H9 (cell line): ENCODE data around the gene PJA2. TPM values are rescaled to one million over a fixed set of nuclear protein-coding genes. Genes with fewer than 3 reads are reported as not detected.

ENCODE experiments used
- DNase-seq: peaks from one replicate; pipeline ENCODE4 v3.0.0-alpha.2; 2017
- H2AFZ ChIP-seq: one replicate; pipeline ENCODE4 v1.6.1; 2013; ENCODE audit warnings: mild to moderate bottlenecking, low read length, control low read depth, moderate library complexity
- H2AK5ac ChIP-seq: 2 replicates; pipeline ENCODE4 v1.6.1; 2013; ENCODE audit warnings: low read length, control low read depth, mixed read lengths; ENCODE audit not compliant: insufficient read length
- H2BK120ac ChIP-seq: one replicate; pipeline ENCODE4 v1.6.1; 2013; ENCODE audit warnings: low read depth, mild to moderate bottlenecking, low read length, control low read depth, inconsistent platforms; ENCODE audit not compliant: poor library complexity, severe bottlenecking
- H2BK12ac ChIP-seq: 2 replicates; pipeline ENCODE4 v1.6.1; 2013; ENCODE audit warnings: low read length, control low read depth, mixed read lengths, low read depth; ENCODE audit not compliant: insufficient read length
- H2BK15ac ChIP-seq: 2 replicates; pipeline ENCODE4 v1.6.1; 2013; ENCODE audit warnings: low read depth, low read length, control low read depth
- H2BK20ac ChIP-seq: one replicate; pipeline ENCODE4 v1.6.1; 2013; ENCODE audit warnings: low read depth, mild to moderate bottlenecking, low read length, control low read depth, inconsistent platforms; ENCODE audit not compliant: poor library complexity, severe bottlenecking
- H2BK5ac ChIP-seq: 2 replicates; pipeline ENCODE4 v1.6.1; 2013; ENCODE audit warnings: low read length, control low read depth, mixed read lengths; ENCODE audit not compliant: insufficient read length
- H3K14ac ChIP-seq: 2 replicates; pipeline ENCODE4 v1.6.1; 2013; ENCODE audit warnings: low read length, control low read depth; ENCODE audit not compliant: insufficient read depth
- H3K18ac ChIP-seq: 2 replicates; pipeline ENCODE4 v1.6.1; 2013; ENCODE audit warnings: low read depth, mild to moderate bottlenecking, mixed read lengths, low read length, control low read depth; ENCODE audit not compliant: insufficient read length
- H3K23ac ChIP-seq: 2 replicates; pipeline ENCODE4 v1.6.1; 2013; ENCODE audit warnings: low read length, control low read depth, mixed read lengths, low read depth; ENCODE audit not compliant: insufficient read length
- H3K23me2 ChIP-seq: 2 replicates; pipeline ENCODE4 v1.6.1; 2013; ENCODE audit warnings: low read depth, mild to moderate bottlenecking, mixed read lengths, low read length, control low read depth; ENCODE audit not compliant: insufficient read length, poor library complexity, severe bottlenecking
- H3K27ac ChIP-seq: 2 replicates; pipeline ENCODE4 v1.5.1; 2013; ENCODE audit warnings: low read length, control low read depth, mixed read lengths, low read depth; ENCODE audit not compliant: insufficient read length
- H3K27me3 ChIP-seq: 2 replicates; pipeline ENCODE4 v1.6.1; 2013; ENCODE audit warnings: low read length, control low read depth, inconsistent platforms; ENCODE audit not compliant: insufficient read depth
- H3K4ac ChIP-seq: 2 replicates; pipeline ENCODE4 v1.6.1; 2013; ENCODE audit warnings: low read depth, mild to moderate bottlenecking, control low read depth, inconsistent platforms, low read length, moderate library complexity
- H3K4me1 ChIP-seq: 2 replicates; pipeline ENCODE4 v1.6.1; 2013; ENCODE audit warnings: low read length, control low read depth, inconsistent platforms; ENCODE audit not compliant: insufficient read depth
- H3K4me2 ChIP-seq: 2 replicates; pipeline ENCODE4 v1.6.1; 2013; ENCODE audit warnings: low read length, control low read depth, mixed read lengths; ENCODE audit not compliant: insufficient read length, insufficient read depth
- H3K56ac ChIP-seq: 2 replicates; pipeline ENCODE4 v1.6.1; 2013; ENCODE audit warnings: low read depth, mild to moderate bottlenecking, mixed read lengths, low read length, control low read depth; ENCODE audit not compliant: insufficient read length
- H3K79me1 ChIP-seq: 2 replicates; pipeline ENCODE4 v1.6.1; 2013; ENCODE audit warnings: low read depth, mild to moderate bottlenecking, moderate library complexity, low read length, control low read depth, inconsistent platforms; ENCODE audit not compliant: insufficient read depth, poor library complexity, severe bottlenecking
- H3K79me2 ChIP-seq: 2 replicates; pipeline ENCODE4 v1.6.1; 2013; ENCODE audit warnings: low read length, control low read depth, inconsistent platforms; ENCODE audit not compliant: insufficient read depth
- H3K9ac ChIP-seq: 2 replicates; pipeline ENCODE4 v1.6.1; 2013; ENCODE audit warnings: low read length, control low read depth, mixed read lengths; ENCODE audit not compliant: insufficient read length; ENCODE audit errors: extremely low read depth
- H3K9me3 ChIP-seq: one replicate; pipeline ENCODE4 v1.6.1; 2013; ENCODE audit warnings: low read depth, low read length, inconsistent platforms; ENCODE audit not compliant: control insufficient read depth
- H3T11ph ChIP-seq: one replicate; pipeline ENCODE4 v1.6.1; 2013; ENCODE audit warnings: mild to moderate bottlenecking, low read length, control low read depth, inconsistent platforms
- H4K20me1 ChIP-seq: one replicate; pipeline ENCODE4 v1.6.1; 2013; ENCODE audit not compliant: control insufficient read depth, insufficient read length, insufficient read depth
- H4K5ac ChIP-seq: 2 replicates; pipeline ENCODE4 v1.6.1; 2013; ENCODE audit warnings: low read depth, mild to moderate bottlenecking, mixed read lengths, low read length, control low read depth; ENCODE audit not compliant: insufficient read length
- H4K8ac ChIP-seq: replicated peaks from 2 replicates; pipeline ENCODE4 v1.6.1; 2013; ENCODE audit warnings: low read length, control low read depth, mixed read lengths, low read depth; ENCODE audit not compliant: insufficient read length
- H4K91ac ChIP-seq: 2 replicates; pipeline ENCODE4 v1.6.1; 2013; ENCODE audit warnings: low read depth, mild to moderate bottlenecking, moderate library complexity, mixed read lengths, low read length, control low read depth; ENCODE audit not compliant: insufficient read length
- H3K27ac Mint-ChIP-seq, 3 experiments: 2 replicates in 2 of 3; 3 replicates in 1 of 3; pipeline ENCODE4 v1.8.0; 2020 to 2021; ENCODE audit warnings: mixed read lengths in 3 of 3, mild to moderate bottlenecking in 1 of 3, moderate library complexity in 1 of 3
- H3K27me3 Mint-ChIP-seq: 2 replicates; pipeline ENCODE4 v1.8.0; 2021; ENCODE audit warnings: low read depth, mild to moderate bottlenecking, moderate library complexity, mixed read lengths
- H3K36me3 Mint-ChIP-seq, 3 experiments: 2 replicates in 2 of 3; 3 replicates in 1 of 3; pipeline ENCODE4 v1.8.0; 2020 to 2021; ENCODE audit warnings: low read depth in 3 of 3, mixed read lengths in 3 of 3; ENCODE audit not compliant: insufficient read depth in 1 of 3
- H3K4me1 Mint-ChIP-seq, 2 experiments: 2 replicates each; pipeline ENCODE4 v1.8.0; 2020; ENCODE audit warnings: mixed read lengths in 2 of 2
- H3K4me3 Mint-ChIP-seq, 2 experiments: 2 replicates in 1 of 2; 3 replicates in 1 of 2; pipeline ENCODE4 v1.8.0; 2020 to 2021; ENCODE audit warnings: mild to moderate bottlenecking in 2 of 2, mixed read lengths in 2 of 2, moderate library complexity in 1 of 2
- H3K9me3 Mint-ChIP-seq, 2 experiments: 2 replicates in 1 of 2; 3 replicates in 1 of 2; pipeline ENCODE4 v1.8.0; 2020; ENCODE audit warnings: mild to moderate bottlenecking in 2 of 2, mixed read lengths in 2 of 2, moderate library complexity in 1 of 2
- CTCF ChIP-seq: fragments of 200-600 bp; sonication (generic); conservative IDR thresholded peaks from 3 replicates; pipeline ENCODE4 v1.8.0; 2021; ENCODE audit warnings: antibody characterized with exemption, mild to moderate bottlenecking
- WGBS: extraction: QIAGEN DNeasy Blood & Tissue Kit; methylation state at CpG from one replicate; pipeline ENCODE4 v1.1.7; 2013; ENCODE audit warnings: missing lambda C conversion rate, low lambda C conversion rate, mixed read lengths; ENCODE audit not compliant: insufficient read length; ENCODE audit errors: extremely low coverage; 5-methylcytosine and 5-hydroxymethylcytosine counted together
- total RNA-seq: library from RNA; stranded (reverse); gene quantifications from 2 replicates; pipeline ENCODE4 v1.2.1, GENCODE V29; 2021

The PJA2 gene
- total RNA-seq, 1 experiment from 2014 or later, result 41.5 TPM

GRCh38 chr5:109291090-109291489 is 118.7 kb downstream of the PJA2 start:
- Histone ChIP-seq H4K91ac (no peak overlapping the region), H3K4me1 (no peaks in the 10 kb centered on the region), H2BK5ac (no peak overlapping the region), H3K79me1 (no peaks in the 10 kb centered on the region), H3K27me3 (no peaks in the 10 kb centered on the region), H2BK12ac (no peak overlapping the region), H4K20me1 (no peaks in the 10 kb centered on the region), H3K14ac (peak overlapping the region; percentile 31; the same call in 1 of the 2 replicates), H3K9me3 (no peaks in the 10 kb centered on the region), H3K23ac (no peak overlapping the region), H3K79me2 (no peaks in the 10 kb centered on the region), H4K8ac (no peak overlapping the region), H3K4me2 (no peak overlapping the region), H3K4ac (no peak overlapping the region), H3T11ph (no peak overlapping the region), H2AFZ (no peak overlapping the region), H3K18ac (no peak overlapping the region), H2BK20ac (no peak overlapping the region), H2BK120ac (no peak overlapping the region), H4K5ac (no peak overlapping the region), H3K27ac (no peak overlapping the region), H2AK5ac (no peak overlapping the region), H3K23me2 (no peaks in the 10 kb centered on the region), H3K9ac (no peak overlapping the region), H2BK15ac (no peak overlapping the region), H3K56ac (no peak overlapping the region)
- WGBS, result no CpG with 5 or more reads among the region's 6 CpGs
- Mint-ChIP-seq H3K27me3 (no peaks in the 10 kb centered on the region), H3K4me3 (no peak overlapping the region), H3K9me3 (peaks cover 16% of the 10 kb centered on the region in 2 experiments), H3K36me3 (peaks cover 9 to 11% (median 10%) of the 10 kb centered on the region in 3 experiments; a peak in 6 of 7 replicates), H3K4me1 (no peaks in the 10 kb centered on the region; a peak in 1 of 4 replicates), H3K27ac (peak overlapping the region in 1 of 3 experiments; percentile 37; a peak in 1 of 7 replicates)
- TF ChIP-seq CTCF, result peak; percentile 39; the same call in 2 of the 3 replicates
- DNase-seq, result no peak
